GM10248 (cell line): ENCODE results near the gene ERLEC1.

Source experiments
- CTCF ChIA-PET: fragments of 300-600 bp; sonication (Branson Sonifier 250); formaldehyde crosslinking; extraction: SDS; loops from one replicate; lab custom pipeline; 2021; ENCODE audit warnings: antibody characterized with exemption; lab: Yijun Ruan, JAX
- POLR2A ChIA-PET: fragments of 350-650 bp; sonication (Branson Sonifier 250); formaldehyde crosslinking; extraction: SDS; loops from one replicate; lab custom pipeline; 2020; ENCODE audit warnings: antibody characterized with exemption; lab: Yijun Ruan, JAX
- DNase-seq: peaks from one replicate; pipeline ENCODE4 v3.0.0; 2012; ENCODE audit errors: extremely low spot score
- CTCF ChIP-seq: IDR thresholded peaks from 2 replicates; pipeline ENCODE4 v1.5.1; 2012; ENCODE audit warnings: mild to moderate bottlenecking, low read depth; ENCODE audit errors: extremely low read depth, missing control alignments, control extremely low read depth

ERLEC1 gene

DNA sequence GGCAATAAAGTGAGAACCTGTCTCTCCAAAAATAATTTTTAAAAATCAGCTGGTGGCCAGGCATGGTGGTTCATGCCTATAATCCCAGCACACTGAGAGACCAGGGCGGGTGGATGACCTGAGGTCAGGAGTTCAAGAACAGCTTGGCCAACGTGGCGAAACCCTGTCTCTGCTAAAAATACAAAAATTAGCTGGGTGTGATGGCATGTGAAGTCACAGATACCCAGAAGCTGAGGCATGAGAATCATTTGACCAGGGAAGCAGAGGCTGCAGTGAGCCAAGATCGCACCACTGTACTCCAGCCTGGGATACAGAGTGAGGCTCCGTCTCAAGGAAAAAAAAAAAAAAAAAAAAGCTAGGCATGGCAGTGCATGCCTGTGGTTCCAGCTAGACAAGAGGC is 80.3 kb downstream of the ERLEC1 start:
- ChIA-PET POLR2A (no interaction called here), CTCF (interaction anchor here (1.2 kb wide), 1 partner anchor 8 kb away, joined by 5 read pairs; no protein-coding TSS in a partner anchor)
- TF ChIP-seq CTCF, result no peak
- DNase-seq, result no peak

- ChIA-PET CTCF (interaction anchor here (1.2 kb wide), 1 partner anchor 7 kb away, joined by 5 read pairs; no protein-coding TSS in a partner anchor), POLR2A (no interaction called here)
- DNase-seq, result no peak
- TF ChIP-seq CTCF, result no peak
Measured at GRCh38 chr2:53867773-53868172, 80.9 kb downstream of the ERLEC1 start.
